SU-DHL-6 (cell line): Measurements from ENCODE around the gene CLEC4C.

Experiments used
- H2AFZ ChIP-seq: fragments of 200-600 bp; sonication (generic); 2 replicates; pipeline ENCODE4 v1.6.1; 2014; ENCODE audit warnings: low read depth, mild to moderate bottlenecking, moderate library complexity, mixed read lengths, antibody characterized with exemption, low read length; ENCODE audit not compliant: severe bottlenecking
- H3F3A ChIP-seq: fragments of 200-600 bp; shearing (Covaris generic); 2 replicates; pipeline ENCODE4 v1.6.0; 2016; ENCODE audit warnings: antibody characterized with exemption, mild to moderate bottlenecking; ENCODE audit not compliant: insufficient read depth
- H3K27ac ChIP-seq: fragments of 200-600 bp; sonication (generic); 2 replicates; pipeline ENCODE4 v1.5.1; 2016; ENCODE audit warnings: low read depth, mild to moderate bottlenecking, low read length, moderate library complexity, mixed read lengths
- H3K27me3 ChIP-seq: fragments of 200-600 bp; sonication (generic), shearing (Covaris generic); 2 replicates; pipeline ENCODE4 v1.6.0; 2014; ENCODE audit warnings: mild to moderate bottlenecking, low read length
- H3K36me3 ChIP-seq: fragments of 200-600 bp; sonication (generic); 2 replicates; pipeline ENCODE4 v1.6.1; 2014; ENCODE audit warnings: mild to moderate bottlenecking, low read length, mixed read lengths
- H3K4me2 ChIP-seq: fragments of 300-600, 200-600 bp; shearing (Covaris generic), sonication (generic); 2 replicates; pipeline ENCODE4 v1.6.0; 2014; ENCODE audit warnings: low read length, low read depth, mild to moderate bottlenecking; ENCODE audit not compliant: poor library complexity, severe bottlenecking
- H3K4me3 ChIP-seq: fragments of 200-600 bp; sonication (generic); 2 replicates; pipeline ENCODE4 v1.5.1; 2014; ENCODE audit warnings: antibody characterized with exemption, low read length, mild to moderate bottlenecking, mixed read lengths; ENCODE audit not compliant: insufficient read depth, poor library complexity, severe bottlenecking
- H3K79me2 ChIP-seq: fragments of 200-600 bp; sonication (generic); 2 replicates; pipeline ENCODE4 v1.6.1; 2014; ENCODE audit warnings: mild to moderate bottlenecking, low read length, moderate library complexity; ENCODE audit not compliant: insufficient read depth
- H3K9ac ChIP-seq: fragments of 200-600 bp; sonication (generic); 2 replicates; pipeline ENCODE4 v1.7.0; 2014; ENCODE audit warnings: mild to moderate bottlenecking, low read length
- H3K9me2 ChIP-seq: fragments of 200-600 bp; sonication (generic); replicated peaks from 2 replicates; pipeline ENCODE4 v1.6.1; 2014; ENCODE audit warnings: low read length; ENCODE audit not compliant: insufficient read depth
- H3K9me3 ChIP-seq: fragments of 200-600 bp; sonication (generic); 2 replicates; pipeline ENCODE4 v1.6.1; 2014; ENCODE audit warnings: low read length, mixed read lengths; ENCODE audit not compliant: insufficient read depth
- H4K20me1 ChIP-seq: fragments of 200-600 bp; sonication (generic); 2 replicates; pipeline ENCODE4 v1.6.1; 2014; ENCODE audit warnings: low read depth, mild to moderate bottlenecking, antibody characterized with exemption, low read length, moderate library complexity, mixed read lengths
- CTCF ChIP-seq: fragments of 200-600 bp; sonication (generic); IDR thresholded peaks from one replicate; pipeline ENCODE4 v1.5.1; 2017; ENCODE audit warnings: antibody characterized with exemption, mild to moderate bottlenecking, low read length, moderate library complexity; ENCODE audit not compliant: insufficient read depth, poor library complexity, severe bottlenecking
- EZH2phosphoT487 ChIP-seq: fragments of 200-600 bp; sonication (generic), shearing (Covaris generic); conservative IDR thresholded peaks from 2 replicates; pipeline ENCODE4 v1.6.1; 2018; ENCODE audit warnings: mild to moderate bottlenecking, antibody characterized with exemption, low read length, moderate library complexity, mixed read lengths

CLEC4C gene

GRCh38 chr12:7729746-7730145 is 17.4 kb downstream of the CLEC4C start:
- Histone ChIP-seq H3F3A (no peaks in the 10 kb centered on the region), H3K9me3 (no peaks in the 10 kb centered on the region), H3K4me3 (no peak overlapping the region), H4K20me1 (no peaks in the 10 kb centered on the region), H3K79me2 (no peaks in the 10 kb centered on the region), H3K27me3 (no peaks in the 10 kb centered on the region), H3K36me3 (no peaks in the 10 kb centered on the region), H3K9me2 (no peaks in the 10 kb centered on the region), H2AFZ (no peak overlapping the region), H3K4me2 (no peak overlapping the region), H3K27ac (no peak overlapping the region), H3K9ac (no peak overlapping the region)
- TF ChIP-seq CTCF: no peak
- TF ChIP-seq EZH2phosphoT487: no peak

GRCh38 chr12:7723926-7724325 is 23.2 kb downstream of the CLEC4C start:
- H3F3A ChIP-seq: no peaks in the 10 kb centered on the region
- no peaks in the 10 kb centered on the region for H4K20me1 ChIP-seq
- H3K27me3 ChIP-seq: no peaks in the 10 kb centered on the region
- H3K4me2 ChIP-seq: no peak overlapping the region
- H3K36me3 ChIP-seq: no peaks in the 10 kb centered on the region
- no peak for TF ChIP-seq CTCF
- no peak for TF ChIP-seq EZH2phosphoT487
- H2AFZ ChIP-seq: no peak overlapping the region
- H3K27ac ChIP-seq: no peak overlapping the region
- H3K9me3 ChIP-seq: no peaks in the 10 kb centered on the region
- no peaks in the 10 kb centered on the region for H3K9me2 ChIP-seq
- H3K79me2 ChIP-seq: no peaks in the 10 kb centered on the region
- H3K9ac ChIP-seq: no peak overlapping the region
- H3K4me3 ChIP-seq: no peak overlapping the region

DNA sequence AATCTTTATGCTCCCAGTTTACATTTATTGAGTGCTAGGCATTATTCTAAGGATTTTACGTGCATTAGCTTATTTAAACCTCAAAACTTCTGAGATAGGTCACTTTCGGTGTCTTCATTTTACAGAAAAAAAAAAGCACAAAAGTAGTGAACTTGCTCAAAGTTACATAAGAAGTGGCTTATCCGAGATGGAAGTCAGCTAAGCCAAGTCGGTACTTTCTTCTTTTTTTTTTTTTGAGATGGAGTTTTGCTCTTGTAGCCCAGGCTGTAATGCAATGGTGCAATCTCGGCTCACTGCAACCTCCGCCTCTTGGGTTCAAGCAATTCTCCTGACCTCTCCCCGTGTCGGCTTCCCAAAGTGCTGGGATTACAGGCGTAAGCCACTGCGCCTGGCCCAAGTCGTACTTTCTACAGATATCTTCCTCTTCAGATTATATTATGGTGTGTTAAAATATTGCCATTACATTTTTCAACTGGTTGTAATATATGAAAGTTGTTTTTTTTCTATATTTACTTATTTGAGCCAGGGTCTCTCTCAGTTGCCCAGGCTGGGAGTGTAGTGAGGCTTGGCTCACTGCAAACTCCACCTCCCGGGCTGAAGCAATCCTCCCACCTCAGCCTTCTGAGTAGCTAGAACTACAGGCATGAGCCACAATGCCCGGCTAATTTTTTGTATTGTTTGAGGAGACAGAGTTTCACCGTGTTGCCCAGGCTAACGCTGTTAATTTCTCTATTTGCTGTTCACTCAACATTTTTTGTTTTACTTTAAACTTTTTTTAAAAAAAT is 27.0 kb downstream of the CLEC4C start:
- H3F3A ChIP-seq: no peaks in the 10 kb centered on the region
- no peaks in the 10 kb centered on the region for H3K27me3 ChIP-seq
- TF ChIP-seq CTCF (no peak), EZH2phosphoT487 (no peak)
- no peaks in the 10 kb centered on the region for H3K9me3 ChIP-seq
- no peaks in the 10 kb centered on the region for H4K20me1 ChIP-seq
- H3K79me2 ChIP-seq: no peaks in the 10 kb centered on the region
- no peak overlapping the region for H3K4me2 ChIP-seq
- no peak overlapping the region for H3K27ac ChIP-seq
- H3K36me3 ChIP-seq: no peaks in the 10 kb centered on the region
- no peak overlapping the region for H3K4me3 ChIP-seq
- no peaks in the 10 kb centered on the region for H3K9me2 ChIP-seq
- H3K9ac ChIP-seq: no peak overlapping the region
- H2AFZ ChIP-seq: no peak overlapping the region
